Small intestine (tissue), 4 donors: ENCODE results near the gene SKA3. TPM values are rescaled to one million over a fixed set of nuclear protein-coding genes. Genes with fewer than 3 reads are reported as not detected.

Experiments used
- polyA plus RNA-seq, 4 donors: library from polyadenylated mRNA; stranded (reverse) in 3 of 4; unstranded in 1 of 4; fragments of 200-250 nt in 3 of 4; fragments of 120-200 nt in 1 of 4; gene quantifications; one replicate each; pipeline versions ENCODE4 v1.2.1 to v1.2.3, GENCODE V29; 2013
- donor health status: healthy with polysubstance abuse.
- donor health status: Bipolar disorder and iron deficiency.
- donor health status: healthy.

Gene SKA3
- polyA plus RNA-seq, 4 donors = 0.89 to 9.0 (median 6.7) TPM; not detected in 1

Other genes starting within 250 kb of the SKA3 start
- 1 to 10 TPM; 1.1 to 5.0 (median 2.9) TPM for gene LATS2, start 115.0 kb downstream of the SKA3 start, polyA plus RNA-seq
- gene SAP18, start 36.4 kb downstream of the SKA3 start, polyA plus RNA-seq = 100 to 1,000 TPM in 2 of 4 donors, 10 to 100 TPM in 2; 69.1 to 127 (median 94.6) TPM
- 10 to 100 TPM; 21.7 to 27.7 (median 23.7) TPM for gene MRPL57, start 106 bp upstream of the SKA3 start, polyA plus RNA-seq